Measurements from ENCODE around the gene EPS8L3.

DNA sequence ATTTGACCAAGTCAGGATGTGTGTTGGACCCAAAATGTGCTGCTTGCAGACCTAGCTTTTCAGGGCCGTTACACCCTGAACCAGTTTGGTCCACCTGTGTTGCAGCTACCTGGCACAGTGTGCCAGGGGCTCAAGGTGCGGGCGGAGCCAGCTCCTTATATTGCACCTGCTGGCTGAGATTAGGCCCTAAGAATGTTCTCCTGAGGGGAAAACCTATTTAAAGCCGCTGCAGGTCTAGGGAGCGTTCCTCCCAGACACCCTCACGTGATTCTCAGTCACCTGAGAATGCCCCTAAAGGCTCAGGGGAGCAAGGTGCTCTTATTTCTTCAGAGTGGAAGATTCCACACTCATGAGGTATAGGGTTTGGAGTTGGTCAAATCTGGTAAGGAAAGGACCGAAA, 34.9 kb downstream of the EPS8L3 start:
- no peak for TF ChIP-seq EP300 (IDR thresholded peaks at IDR 0.05)
- no peak for TF ChIP-seq CTCF (IDR thresholded peaks at IDR 0.05)
- no peak for TF ChIP-seq POLR2A (IDR thresholded peaks at IDR 0.05)

All from sigmoid colon (tissue), 4 donors.